Stimulated activated CD4-positive, alpha-beta T cell treated with anti-CD3 and anti-CD28 coated beads, Interleukin-12 subunit alpha, Interleukin-12 subunit beta, amount 100 ng/mL, for 48 hours (primary cell): ENCODE measurements around the gene COL5A2.

Experiments used
- DNase-seq, 3 donors: peaks; one replicate each; pipeline ENCODE4 v3.0.0-alpha.2; 2020; ENCODE audit warnings: low read depth in 2 of 3, low spot score in 1 of 3

The COL5A2 gene

DNA sequence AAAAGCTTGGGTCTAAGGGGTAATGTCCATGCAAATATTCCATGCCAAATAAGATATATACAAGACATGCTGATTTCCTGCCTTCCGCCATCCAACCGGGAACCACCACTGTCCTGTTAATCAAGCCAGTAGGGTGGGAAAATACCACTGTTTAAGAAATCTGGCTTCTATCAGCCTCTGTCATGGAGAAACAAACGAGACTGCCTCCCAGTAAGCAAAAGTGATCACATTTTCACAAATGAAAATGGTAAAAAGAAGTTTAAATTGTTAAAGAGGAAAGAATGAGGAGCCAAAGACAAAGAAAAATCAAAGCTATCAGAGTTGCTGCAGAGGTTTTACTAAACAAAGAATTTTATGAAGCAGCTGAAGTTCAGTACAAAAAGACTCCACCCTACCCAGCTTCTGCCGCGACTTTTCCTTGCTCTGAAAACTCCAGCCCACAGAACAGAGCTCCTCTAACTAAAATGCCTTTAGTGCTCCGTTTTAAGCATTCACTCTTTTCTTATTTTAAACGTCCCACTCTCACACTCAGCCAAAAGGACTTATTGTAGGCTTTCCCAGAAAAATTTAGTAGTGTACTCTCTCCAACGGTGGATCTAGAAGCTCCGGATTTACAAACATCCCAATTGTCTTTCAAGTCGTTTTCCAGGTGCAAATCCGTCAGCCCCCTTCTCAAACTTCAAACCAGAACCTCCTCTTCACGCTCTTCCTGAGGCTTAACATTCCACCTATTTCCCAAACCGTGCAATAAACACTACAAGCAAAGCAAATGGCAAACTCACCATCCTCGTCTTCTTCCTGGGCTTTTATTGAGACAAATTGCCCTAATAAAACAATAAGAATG, 613 bp downstream of the COL5A2 start:
- DNase-seq: no peak

DNA sequence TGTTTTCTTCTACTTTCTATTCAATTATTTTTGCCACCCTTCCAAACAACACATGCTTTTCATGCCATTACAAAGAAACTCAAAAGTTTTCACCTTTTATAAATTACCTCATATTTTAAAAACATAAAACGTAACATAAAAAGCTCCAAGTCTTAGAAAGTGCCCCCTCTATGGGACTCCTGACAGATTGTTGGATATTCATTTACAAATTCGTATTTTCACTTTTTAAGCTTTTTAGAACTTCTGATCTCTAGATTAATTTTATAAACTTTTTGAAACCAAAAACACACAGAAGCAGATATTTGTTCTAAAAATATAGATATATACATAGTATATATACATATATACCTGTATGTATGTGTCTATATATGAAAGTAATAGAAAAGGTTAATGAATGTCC, 1.5 kb downstream of the COL5A2 start:
- no peak for DNase-seq

DNA sequence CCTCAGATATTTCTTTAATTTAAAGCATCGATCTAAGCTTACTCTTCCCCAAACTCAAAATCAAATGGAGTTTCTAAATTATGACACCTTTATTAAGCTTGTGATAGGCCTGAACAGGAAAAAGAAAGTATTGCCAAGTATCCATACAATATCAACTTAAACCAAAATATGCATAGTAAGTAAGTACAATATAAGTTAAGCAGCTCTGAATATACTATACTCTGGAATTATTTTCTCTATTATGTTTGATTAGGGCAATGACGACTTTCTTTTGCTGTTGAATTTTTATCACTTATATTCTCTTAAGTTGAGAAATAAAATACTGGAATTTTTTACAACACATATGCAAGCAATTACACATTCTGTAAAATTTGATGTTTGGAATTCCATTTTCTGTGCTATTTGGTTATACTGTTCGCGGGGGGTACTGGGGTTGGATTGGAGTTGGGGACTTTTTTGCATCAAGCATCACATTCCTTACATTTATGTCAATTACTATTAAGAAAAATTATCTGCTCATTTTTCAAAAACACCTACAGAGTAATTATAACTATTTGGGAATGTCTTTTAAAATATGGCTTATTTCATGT, 2.2 kb downstream of the COL5A2 start:
- no peak for DNase-seq

DNA sequence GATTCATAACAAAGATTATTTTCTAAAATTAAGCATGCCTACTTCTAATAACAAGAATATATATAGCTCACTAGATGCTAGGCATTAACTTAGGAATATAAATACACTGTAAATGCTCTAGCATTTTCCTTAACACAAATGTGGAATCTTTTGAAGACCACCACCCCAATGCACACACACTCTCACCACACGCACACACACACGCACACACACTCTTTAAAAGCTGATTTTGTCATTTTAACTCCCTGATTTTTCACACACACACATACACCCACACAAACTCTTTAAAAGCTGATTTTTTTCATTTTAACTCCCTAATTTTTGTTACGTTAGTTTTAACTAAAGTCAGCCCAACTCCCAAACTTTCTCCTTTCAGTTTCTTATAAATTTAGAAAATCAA, 3.0 kb downstream of the COL5A2 start:
- DNase-seq: no peak

DNA sequence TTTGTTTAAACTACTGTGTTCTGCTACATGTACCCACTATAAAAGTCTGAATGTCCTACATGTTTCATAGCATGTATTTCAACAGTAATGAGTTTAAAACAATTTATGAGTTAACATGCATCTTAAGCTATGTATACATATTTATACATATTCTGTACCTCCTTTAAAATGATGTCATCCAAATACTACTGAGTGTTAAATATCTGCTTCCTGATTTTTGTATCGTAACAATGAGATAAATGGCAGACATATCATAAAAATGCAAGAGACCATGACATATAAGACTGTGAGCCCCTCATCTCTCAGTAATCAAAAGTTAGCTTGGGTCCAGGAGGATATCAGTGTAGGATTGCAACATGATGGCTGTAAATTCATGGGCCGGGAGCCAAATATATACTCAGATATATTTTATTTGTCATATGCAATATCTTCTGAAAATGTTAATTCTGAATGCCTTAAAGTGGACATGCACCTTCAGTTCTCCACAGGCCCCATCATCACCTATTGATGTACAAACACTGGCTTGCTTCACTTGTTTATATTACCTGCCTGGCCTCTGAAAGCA, 3.6 kb downstream of the COL5A2 start:
- DNase-seq: no peak

DNA sequence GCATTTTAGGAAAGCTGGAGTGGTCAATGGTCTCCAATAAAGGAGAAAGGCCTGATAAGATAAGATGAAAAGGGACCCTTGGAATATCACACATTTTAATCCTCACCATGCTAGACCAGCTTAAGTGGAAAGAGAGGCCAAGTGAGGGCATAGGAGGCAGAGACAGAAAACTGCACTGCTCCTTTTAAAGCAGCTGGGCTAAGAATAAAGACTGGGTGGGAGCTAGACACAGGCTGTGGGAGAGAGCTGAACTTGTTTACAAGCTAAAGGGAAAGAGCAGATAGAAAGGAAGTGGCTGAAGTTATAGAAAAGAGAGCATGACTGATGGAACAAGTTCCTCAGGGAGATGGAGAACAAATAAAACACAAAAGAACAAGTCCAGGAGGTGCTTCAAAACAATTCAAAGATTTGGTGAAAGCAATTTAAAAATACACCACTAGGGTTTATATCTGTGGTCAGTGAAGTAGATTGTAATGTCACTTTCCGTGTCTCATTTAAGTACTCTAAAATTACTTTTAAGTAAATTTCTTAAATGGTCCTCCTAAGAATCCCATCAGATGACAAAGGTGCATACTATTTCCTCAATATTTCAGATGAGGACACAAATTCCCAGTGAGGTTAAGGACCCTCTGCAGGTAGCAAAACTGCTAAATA, 7.5 kb downstream of the COL5A2 start:
- no peak for DNase-seq

DNA sequence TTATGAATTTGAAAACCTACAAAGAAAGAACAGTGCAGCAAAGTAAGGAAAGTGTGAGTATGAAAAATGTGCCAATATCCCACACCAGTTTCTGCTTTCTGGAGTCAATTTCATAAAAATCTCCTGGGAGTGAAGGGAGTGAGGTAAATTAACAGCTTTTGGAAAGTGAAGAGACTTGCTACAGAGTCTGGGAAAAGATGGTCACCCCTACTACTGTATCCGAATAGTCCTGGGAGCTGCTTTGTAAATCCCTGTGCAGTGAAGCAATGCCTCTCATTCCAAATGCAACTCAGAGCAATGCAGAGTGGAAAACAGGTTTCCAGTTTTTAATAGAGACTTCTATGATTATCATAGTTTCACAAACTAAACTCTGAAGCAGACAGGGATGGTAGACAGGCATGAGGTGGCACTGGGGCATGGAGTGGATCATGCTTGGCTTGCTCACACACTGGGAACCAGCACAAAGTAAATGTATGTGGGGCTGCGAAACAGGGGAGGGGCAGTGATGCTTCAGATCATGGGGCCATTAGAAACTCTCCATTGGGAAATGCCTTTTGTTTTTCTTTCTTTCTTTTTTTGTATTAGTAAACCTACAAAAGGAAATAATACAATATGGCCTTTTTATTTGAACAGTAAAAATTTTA, 10.6 kb downstream of the COL5A2 start:
- no peak for DNase-seq

DNA sequence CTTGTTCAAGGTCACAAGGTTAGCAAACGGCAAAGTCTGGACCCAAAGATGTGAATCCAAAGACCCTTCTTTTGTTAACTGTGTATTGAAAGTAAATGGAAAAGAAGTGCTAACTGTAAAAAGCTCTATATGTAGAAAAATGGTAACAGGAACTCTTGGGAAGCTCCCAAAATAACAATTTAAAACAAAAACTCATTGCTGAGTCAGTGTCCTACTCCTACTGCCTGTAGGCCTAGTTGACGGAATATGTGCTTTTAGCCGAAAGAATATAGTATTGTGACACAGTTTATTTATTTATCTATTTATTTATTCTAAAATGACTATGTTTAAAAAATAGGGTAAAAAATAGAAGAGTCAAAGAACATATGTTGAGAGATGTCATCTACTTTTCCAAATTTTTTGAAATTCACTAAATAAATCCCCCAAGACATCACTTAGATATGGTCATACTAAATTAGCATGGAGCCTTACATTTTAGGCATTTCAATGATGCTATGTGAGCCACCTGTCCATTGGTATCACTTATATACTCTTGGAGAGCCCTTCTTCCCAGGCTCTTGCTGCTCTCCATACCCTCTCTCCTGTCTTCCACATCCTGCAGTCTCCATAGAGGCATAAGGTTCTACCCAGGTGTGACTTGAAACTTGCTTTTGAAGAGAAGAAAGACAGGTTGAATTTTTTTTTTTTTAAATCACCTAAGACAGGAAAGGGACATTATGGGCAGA, 13.7 kb downstream of the COL5A2 start:
- DNase-seq: no peak

DNA sequence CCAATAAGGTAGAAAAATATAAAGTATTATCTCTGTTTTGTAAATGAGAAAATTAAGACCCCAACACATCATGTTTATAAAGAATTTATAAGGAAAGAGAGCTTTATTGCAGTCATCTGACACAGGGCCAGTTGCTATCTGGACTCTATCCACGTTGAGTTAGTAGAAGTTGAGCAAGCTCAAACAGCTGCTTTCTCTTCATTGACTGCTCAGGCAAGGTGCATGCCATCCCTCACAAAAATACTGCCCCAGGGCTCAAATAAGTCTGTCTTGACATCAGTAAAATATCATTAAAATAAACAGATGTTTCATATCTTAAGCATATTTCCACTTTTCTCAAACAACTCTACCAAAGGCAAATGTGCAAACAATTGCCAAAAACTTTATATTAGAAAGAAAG, 14.8 kb downstream of the COL5A2 start:
- DNase-seq: no peak

DNA sequence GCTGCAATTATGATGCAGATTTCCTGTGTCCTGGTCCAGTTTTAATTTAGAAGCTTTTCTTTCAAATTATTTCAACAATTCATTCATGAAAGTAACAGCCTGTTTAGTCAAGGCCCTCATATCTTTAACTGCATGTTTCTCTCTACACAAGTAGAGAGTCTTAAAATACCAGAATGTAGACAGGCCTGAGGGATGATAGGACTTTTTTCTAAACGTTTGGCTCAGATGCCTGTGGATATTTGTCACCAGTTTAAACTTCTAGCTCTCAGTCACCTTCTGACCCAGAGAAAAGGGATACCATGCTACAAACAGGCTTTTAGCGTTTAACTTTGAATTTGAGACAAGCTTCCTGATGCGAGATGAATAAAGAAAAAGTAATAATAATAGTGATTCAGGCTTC, 15.7 kb downstream of the COL5A2 start:
- no peak for DNase-seq

DNA sequence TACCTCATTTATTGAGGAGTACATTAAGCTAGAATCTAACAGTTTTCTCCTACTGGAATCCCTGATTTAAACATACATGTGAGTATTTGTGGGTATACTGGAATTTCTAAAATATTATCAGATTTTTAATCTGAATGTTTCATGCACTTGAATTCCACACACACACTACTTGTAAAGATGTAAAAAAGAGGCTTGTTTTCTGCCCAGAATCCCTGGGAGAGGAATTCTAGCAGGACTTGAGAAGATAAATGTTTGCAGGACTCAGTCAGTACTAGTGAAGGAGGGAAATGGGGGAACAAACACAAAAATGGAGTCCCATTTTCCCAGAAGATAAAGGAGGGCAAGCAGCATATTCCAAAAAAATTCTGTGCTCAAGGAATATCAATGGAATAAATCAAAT, 17.0 kb downstream of the COL5A2 start:
- DNase-seq: no peak

DNA sequence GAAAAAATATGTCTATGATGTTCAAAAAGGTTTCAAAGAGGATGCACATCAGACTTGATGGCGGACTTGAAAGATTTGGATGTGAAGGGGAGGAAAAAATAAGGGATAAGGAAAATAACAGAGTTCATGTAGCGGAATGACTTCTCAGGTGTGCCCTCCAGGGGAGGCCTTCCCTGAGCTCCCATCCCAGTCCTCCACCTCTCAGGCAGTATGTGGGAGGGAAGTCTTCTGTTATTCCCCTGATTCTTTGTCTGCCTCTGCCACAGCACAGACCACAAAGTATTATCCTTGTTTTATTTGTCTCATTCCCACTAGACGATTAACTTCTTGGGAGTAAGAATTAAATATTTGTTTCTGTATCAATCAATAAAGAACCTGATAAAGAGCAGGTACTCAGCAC, 17.7 kb downstream of the COL5A2 start:
- DNase-seq: no peak

DNA sequence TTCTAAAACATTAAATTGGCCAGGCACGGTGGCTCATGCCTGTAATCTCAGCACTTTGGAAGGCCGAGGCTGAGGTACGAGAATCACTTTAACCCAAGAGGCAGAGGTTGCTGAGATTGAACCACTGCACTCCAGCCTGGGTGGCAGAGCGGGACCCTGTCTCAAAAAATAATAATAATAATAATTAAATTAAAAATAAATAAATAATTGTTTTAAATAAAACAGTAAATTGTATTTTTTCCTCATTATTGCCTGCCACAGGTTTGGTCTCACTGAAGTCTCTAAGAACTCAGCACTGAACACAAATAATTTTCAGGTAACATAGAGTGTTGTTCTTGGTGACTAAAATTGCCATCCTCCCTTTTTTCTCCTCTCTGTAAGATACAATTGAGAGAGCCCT, 19.8 kb downstream of the COL5A2 start:
- DNase-seq: no peak

DNA sequence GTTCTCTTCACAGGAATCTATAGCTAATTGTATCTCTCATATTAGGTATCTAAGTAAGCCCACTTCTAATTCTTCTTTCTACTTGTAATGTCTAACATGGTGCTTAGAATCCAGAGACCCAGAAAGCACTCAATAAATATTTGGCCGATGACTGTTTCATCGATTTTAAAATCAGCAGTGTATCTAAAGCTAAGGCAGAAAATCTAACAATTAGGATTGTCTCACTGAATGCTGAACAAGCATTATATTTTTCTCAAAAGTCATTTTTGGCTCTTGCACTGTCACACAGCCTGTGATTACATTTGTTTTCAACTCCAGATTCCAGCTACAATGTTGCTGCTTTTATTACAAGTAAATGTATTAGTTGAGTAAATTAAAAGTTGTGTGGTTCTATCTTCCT, 20.3 kb downstream of the COL5A2 start:
- no peak for DNase-seq

DNA sequence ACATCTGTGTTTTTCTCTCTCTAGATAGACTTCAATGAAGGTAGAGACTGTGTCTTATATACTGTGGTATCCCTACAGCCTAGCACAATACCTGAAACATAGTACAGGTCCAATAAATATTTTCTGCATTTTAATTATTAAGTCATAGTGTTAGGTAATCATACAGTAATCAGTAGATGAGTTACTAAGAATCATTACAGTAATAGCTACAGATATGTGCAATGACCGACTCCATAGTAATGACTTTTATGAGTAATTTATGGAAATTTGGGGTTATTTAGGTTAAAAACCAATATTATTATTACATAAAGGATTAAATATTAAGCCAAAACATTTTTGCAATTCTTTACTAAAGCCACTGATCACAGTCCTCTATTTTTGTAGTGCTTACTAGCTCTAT, 21.6 kb downstream of the COL5A2 start:
- no peak for DNase-seq

DNA sequence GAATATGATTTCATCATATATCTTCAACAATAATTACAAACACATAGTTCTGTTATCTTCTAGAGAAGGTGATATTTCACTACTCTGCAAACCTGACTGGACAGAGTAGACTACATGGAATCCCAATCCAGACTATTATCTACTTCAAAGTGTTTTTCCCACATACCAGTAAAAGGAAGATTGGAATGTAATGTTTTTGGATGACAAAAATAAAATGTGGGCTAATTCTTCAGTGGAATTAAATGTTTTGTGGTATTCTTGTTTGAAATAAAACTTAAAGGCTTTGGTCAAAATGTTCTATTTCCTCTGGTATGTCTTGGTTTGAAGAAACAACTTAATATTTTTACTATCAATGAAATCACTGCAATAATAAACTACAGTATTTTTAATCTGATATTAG, 22.1 kb downstream of the COL5A2 start:
- no peak for DNase-seq

DNA sequence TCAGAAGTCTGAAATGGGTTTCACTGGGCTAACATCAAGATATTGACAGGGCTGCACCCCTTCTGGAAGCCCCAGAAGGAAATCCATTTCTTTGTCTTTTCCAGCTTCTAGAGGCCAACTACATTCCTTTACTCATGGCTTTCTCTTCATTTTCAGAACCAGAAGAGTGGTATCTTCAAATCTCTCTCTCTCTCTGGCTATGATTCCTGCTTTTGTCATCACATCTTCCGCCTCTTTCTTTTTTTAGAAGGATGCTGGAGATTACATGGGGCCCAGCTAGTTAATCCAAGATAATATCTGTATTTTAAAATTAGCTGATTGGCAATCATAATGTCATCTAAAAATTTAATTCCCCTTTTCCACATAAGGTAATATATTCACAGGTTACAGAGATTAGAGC, 23.8 kb downstream of the COL5A2 start:
- no peak for DNase-seq

DNA sequence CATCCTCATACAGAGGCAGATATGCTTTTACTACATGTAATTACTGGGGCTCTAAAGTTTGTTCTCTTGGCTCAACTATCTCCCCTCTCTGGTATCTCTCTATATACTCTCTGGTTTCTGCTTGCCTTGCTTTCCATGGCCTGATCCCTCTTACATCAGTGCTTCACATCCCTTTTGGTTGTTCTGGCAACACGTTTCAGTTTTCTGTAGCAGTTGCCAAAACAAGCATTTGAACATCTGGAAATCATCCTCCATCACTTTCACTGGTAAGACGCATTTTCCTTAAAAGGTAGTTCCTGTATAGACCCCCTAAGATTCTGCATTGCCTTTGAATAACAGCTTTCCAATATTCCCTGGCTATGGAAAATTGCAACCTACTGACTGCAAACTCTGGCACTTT, 25.9 kb downstream of the COL5A2 start:
- DNase-seq: no peak

DNA sequence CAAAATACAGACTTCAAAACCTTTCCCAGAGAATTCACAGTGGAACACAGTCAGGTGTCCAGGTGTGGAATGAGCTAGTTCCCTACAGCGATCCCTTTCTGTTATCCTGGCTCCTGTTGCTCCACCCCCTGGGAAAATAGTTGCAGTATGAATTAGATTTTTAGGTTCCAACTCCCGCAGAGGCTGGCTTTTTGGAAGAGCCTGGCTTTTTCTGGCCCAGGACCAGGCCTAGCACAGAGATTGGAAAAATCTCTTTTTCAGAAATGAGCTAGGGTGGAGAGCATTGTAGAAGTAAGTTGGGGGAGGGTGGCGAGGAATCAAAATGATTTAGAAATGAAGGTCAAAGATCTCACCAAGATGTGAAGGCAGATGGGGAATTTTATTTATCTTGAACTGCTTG, 27.1 kb downstream of the COL5A2 start:
- no peak for DNase-seq

DNA sequence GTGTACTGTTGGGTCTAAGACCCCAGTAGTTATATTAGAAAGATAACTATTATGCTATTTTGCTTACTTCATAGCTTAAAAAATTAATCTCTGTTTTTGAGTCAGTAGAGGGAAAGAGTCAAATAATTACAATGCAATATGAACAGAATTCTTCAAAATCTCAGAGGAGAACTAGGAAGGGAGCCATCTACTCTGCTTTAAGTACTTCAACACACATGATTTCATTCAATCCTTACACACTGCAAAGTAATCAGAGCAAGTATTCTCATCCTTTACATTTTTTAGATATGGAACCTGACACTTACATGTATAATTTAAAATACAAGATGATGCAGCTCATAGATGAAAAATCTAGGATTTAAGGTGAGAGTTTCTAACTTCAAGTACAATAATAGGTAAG, 27.7 kb downstream of the COL5A2 start:
- no peak for DNase-seq

DNA sequence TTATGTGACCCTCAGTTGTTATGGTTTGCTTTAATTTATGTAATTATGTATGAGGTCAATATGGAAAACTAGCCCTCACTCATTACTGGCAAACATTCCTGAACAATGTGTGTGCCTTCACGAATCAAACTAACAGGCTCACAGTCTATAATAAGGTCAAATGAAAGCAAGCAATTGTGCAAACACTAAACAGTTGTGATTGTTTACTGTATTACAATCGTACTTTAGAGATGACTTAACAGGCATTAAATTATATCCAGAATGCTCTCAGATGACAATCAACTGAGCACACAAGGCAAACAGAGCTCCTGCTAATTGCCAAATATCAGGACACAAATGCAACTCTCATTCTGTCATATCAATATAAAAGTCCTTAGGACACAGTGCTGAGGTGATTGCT, 29.5 kb downstream of the COL5A2 start:
- no peak for DNase-seq
